ENCODE measurements around the gene CGN.
"Not testable (repeated sequence)": the region's sequence is repeated elsewhere in the genome, so short reads cannot be mapped to it uniquely, and the experiment has no call there.

Gene CGN

GRCh38 chr1:151502859-151503780 lies 8.1 kb upstream of the CGN start:
- DNase-seq: no peak

- DNase-seq: no peak
Observed at GRCh38 chr1:151504252-151504651, 6.9 kb upstream of the CGN start.

- DNase-seq: no peak
Observed at GRCh38 chr1:151504759-151505158, 6.4 kb upstream of the CGN start.

- DNase-seq: no peak
Observed at GRCh38 chr1:151508833-151509232, 2.4 kb upstream of the CGN start.

- DNase-seq: no peak
Observed at GRCh38 chr1:151509350-151510019, 1.7 kb upstream of the CGN start.

GRCh38 chr1:151510020-151510405 lies 1.2 kb upstream of the CGN start:
- DNase-seq: no peak

GRCh38 chr1:151510614-151510956 lies 602 bp upstream of the CGN start:
- DNase-seq: no peak

GRCh38 chr1:151511636-151512215 lies 539 bp downstream of the CGN start:
- no peak for DNase-seq

GRCh38 chr1:151512326-151512725 lies 1.1 kb downstream of the CGN start:
- DNase-seq: no peak

- DNase-seq: no peak
Observed at GRCh38 chr1:151512801-151513625, 1.8 kb downstream of the CGN start.

GRCh38 chr1:151513626-151514121 lies 2.5 kb downstream of the CGN start:
- DNase-seq: no peak

- no peak for DNase-seq
Observed at GRCh38 chr1:151514366-151514765, 3.2 kb downstream of the CGN start.

GRCh38 chr1:151515265-151515664 lies 4.1 kb downstream of the CGN start:
- DNase-seq: no peak

GRCh38 chr1:151516031-151516511 lies 4.9 kb downstream of the CGN start:
- DNase-seq: no peak

- DNase-seq: no peak
Observed at GRCh38 chr1:151518431-151518830, 7.2 kb downstream of the CGN start.

GRCh38 chr1:151518936-151519335 lies 7.7 kb downstream of the CGN start:
- no peak for DNase-seq

- DNase-seq: no peak
Observed at GRCh38 chr1:151519667-151520066, 8.5 kb downstream of the CGN start.

- no peak for DNase-seq
Observed at GRCh38 chr1:151520359-151520758, 9.2 kb downstream of the CGN start.

- DNase-seq: not testable (repeated sequence)
Observed at GRCh38 chr1:151522427-151522826, 11.2 kb downstream of the CGN start.

- no peak for DNase-seq
Observed at GRCh38 chr1:151523326-151523725, 12.1 kb downstream of the CGN start.

GRCh38 chr1:151524736-151525135 lies 13.5 kb downstream of the CGN start:
- DNase-seq: no peak

- no peak for DNase-seq
Observed at GRCh38 chr1:151526735-151527525, 15.7 kb downstream of the CGN start.

Measured in NCI-H1694 treated with DMSO at 0.1 percent for 48 hours (cell line).